NB4 (cell line): Measurements from ENCODE around the gene KCNN4.

Experiments
- POLR2A ChIP-seq: IDR thresholded peaks from 2 replicates; pipeline ENCODE4 v1.6.1; 2011; ENCODE audit warnings: mild to moderate bottlenecking; ENCODE audit not compliant: insufficient read length; ENCODE audit errors: extremely low read depth
- TF ChIP-seq, protein P1 (sequence below): IDR thresholded peaks from one replicate; pipeline ENCODE4 v1.5.1; 2012; ENCODE audit warnings: low read depth, low read length

DNA sequence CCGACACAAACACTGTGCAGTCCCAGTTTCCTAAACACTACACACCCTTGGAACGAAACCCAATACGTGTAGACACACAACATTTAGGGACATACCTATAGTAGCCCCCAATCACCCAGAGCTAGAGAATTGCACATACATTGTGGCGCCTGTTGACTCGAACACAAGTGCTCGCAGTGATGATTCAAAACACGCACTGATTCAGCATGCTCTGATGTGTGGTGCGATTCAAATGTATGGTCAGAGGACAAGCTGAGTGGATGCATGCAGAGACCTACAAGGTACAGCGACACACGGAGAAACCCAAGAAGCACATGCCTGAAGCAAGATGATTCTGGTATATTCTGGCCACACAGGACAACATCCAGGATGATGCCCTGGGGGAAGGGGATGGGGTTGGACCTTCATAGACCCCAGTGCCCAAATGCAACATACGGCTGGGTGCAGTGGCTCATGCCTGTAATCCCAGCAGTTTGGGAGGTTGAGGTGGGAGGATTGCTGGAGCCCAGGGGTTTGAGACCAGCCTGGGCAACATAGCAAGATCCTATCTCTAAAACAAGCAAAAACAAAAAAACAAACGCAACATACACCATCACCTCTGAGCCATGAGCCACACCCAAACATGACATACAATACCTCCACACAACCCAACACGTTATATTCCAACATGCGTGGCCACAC lies 997 bp upstream of the KCNN4 start:
- TF ChIP-seq, protein P1, sequence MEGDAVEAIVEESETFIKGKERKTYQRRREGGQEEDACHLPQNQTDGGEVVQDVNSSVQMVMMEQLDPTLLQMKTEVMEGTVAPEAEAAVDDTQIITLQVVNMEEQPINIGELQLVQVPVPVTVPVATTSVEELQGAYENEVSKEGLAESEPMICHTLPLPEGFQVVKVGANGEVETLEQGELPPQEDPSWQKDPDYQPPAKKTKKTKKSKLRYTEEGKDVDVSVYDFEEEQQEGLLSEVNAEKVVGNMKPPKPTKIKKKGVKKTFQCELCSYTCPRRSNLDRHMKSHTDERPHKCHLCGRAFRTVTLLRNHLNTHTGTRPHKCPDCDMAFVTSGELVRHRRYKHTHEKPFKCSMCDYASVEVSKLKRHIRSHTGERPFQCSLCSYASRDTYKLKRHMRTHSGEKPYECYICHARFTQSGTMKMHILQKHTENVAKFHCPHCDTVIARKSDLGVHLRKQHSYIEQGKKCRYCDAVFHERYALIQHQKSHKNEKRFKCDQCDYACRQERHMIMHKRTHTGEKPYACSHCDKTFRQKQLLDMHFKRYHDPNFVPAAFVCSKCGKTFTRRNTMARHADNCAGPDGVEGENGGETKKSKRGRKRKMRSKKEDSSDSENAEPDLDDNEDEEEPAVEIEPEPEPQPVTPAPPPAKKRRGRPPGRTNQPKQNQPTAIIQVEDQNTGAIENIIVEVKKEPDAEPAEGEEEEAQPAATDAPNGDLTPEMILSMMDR, result no peak
- no peak for TF ChIP-seq POLR2A
